Suprapubic skin (tissue), 4 donors: ENCODE measurements around the gene PPP2R2B. TPM values are rescaled to one million over a fixed set of nuclear protein-coding genes. Genes with fewer than 3 reads are reported as not detected.

Experiments
- DNase-seq, 2 donors: peaks; one replicate each; pipeline ENCODE4 v3.0.0-alpha.2; 2019; ENCODE audit warnings: low spot score in 2 of 2
- H3K27ac ChIP-seq: fragments of 200-600 bp; sonication (generic); one replicate; pipeline ENCODE4 v1.5.1; 2019
- H3K27me3 ChIP-seq: fragments of 200-600 bp; sonication (generic); one replicate; pipeline ENCODE4 v1.5.1; 2019
- H3K36me3 ChIP-seq: fragments of 200-600 bp; sonication (generic); one replicate; pipeline ENCODE4 v1.5.1; 2019
- H3K4me1 ChIP-seq: fragments of 200-600 bp; sonication (generic); one replicate; pipeline ENCODE4 v1.5.1; 2019
- H3K4me3 ChIP-seq: fragments of 200-600 bp; sonication (generic); one replicate; pipeline ENCODE4 v1.5.1; 2019; ENCODE audit warnings: mild to moderate bottlenecking
- H3K9me3 ChIP-seq: fragments of 200-600 bp; sonication (generic); one replicate; pipeline ENCODE4 v1.5.1; 2019
- EP300 ChIP-seq: sonication (generic); formaldehyde crosslinking; IDR thresholded peaks from one replicate; pipeline ENCODE4 v1.6.1; 2017; ENCODE audit warnings: antibody characterized with exemption
- POLR2A ChIP-seq, 2 donors: fragments of 450-650 bp; IDR thresholded peaks; one replicate each; pipeline ENCODE4 v1.6.1; 2017; ENCODE audit warnings: antibody characterized with exemption in 2 of 2, mild to moderate bottlenecking in 2 of 2, moderate library complexity in 2 of 2
- POLR2AphosphoS5 ChIP-seq, 3 donors: sonication (generic); formaldehyde crosslinking; IDR thresholded peaks; one replicate each; pipeline ENCODE4 v1.6.1; 2017; ENCODE audit warnings: antibody characterized with exemption in 3 of 3
- WGBS: methylation state at CpG from one replicate; pipeline ENCODE4 v1.1.5; 2018; 5-methylcytosine and 5-hydroxymethylcytosine counted together
- total RNA-seq, 4 donors: library from RNA; depleted of rRNA; stranded (reverse); fragments of >200 nt; gene quantifications; one replicate each; pipeline ENCODE4 v1.1.0, GENCODE V29; 2016
- TF ChIP-seq, protein P1 (sequence below), 2 donors: fragments of 200-600 bp in 1 of 2; fragments of 450-650 bp in 1 of 2; sonication (generic) in 1 of 2; IDR thresholded peaks; one replicate each; pipeline ENCODE4 v1.5.1; 2016 to 2019; ENCODE audit warnings: antibody characterized with exemption in 2 of 2, mild to moderate bottlenecking in 1 of 2, moderate library complexity in 1 of 2

The PPP2R2B gene
- total RNA-seq, 4 donors from 2014 or later, result 1.2 to 6.4 (median 3.8) TPM

DNA sequence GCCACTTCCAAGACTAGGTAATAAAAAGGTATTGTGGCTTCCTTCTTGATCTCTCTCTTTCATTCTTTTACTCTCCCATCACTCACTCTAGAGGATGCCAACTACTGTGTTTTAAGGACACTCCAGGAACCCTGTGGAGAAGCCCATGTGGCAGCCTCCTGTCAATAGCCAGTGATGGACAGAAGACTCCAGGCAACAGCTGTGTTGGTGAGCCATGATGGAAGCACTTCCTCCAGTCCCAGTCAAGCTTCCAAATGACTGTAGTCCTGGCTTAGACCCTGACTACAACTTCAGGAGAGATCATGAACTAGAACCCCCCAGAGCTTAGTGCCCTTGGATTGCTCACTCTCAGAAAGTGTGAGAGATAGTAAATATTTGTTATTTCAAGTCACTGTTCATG is 123.9 kb downstream of the PPP2R2B start:
- no peaks in the 10 kb centered on the region for H3K9me3 ChIP-seq
- no peak for DNase-seq
- no peaks in the 10 kb centered on the region for H3K36me3 ChIP-seq
- H3K4me3 ChIP-seq, result no peak overlapping the region
- no peak overlapping the region for H3K27ac ChIP-seq
- H3K4me1 ChIP-seq, result no peaks in the 10 kb centered on the region
- TF ChIP-seq, protein P1, sequence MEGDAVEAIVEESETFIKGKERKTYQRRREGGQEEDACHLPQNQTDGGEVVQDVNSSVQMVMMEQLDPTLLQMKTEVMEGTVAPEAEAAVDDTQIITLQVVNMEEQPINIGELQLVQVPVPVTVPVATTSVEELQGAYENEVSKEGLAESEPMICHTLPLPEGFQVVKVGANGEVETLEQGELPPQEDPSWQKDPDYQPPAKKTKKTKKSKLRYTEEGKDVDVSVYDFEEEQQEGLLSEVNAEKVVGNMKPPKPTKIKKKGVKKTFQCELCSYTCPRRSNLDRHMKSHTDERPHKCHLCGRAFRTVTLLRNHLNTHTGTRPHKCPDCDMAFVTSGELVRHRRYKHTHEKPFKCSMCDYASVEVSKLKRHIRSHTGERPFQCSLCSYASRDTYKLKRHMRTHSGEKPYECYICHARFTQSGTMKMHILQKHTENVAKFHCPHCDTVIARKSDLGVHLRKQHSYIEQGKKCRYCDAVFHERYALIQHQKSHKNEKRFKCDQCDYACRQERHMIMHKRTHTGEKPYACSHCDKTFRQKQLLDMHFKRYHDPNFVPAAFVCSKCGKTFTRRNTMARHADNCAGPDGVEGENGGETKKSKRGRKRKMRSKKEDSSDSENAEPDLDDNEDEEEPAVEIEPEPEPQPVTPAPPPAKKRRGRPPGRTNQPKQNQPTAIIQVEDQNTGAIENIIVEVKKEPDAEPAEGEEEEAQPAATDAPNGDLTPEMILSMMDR (IDR thresholded peaks at IDR 0.05), result no peak
- TF ChIP-seq POLR2A (IDR thresholded peaks at IDR 0.05) (no peak), POLR2AphosphoS5 (IDR thresholded peaks at IDR 0.05) (no peak), EP300 (no peak)
- no peaks in the 10 kb centered on the region for H3K27me3 ChIP-seq

DNA sequence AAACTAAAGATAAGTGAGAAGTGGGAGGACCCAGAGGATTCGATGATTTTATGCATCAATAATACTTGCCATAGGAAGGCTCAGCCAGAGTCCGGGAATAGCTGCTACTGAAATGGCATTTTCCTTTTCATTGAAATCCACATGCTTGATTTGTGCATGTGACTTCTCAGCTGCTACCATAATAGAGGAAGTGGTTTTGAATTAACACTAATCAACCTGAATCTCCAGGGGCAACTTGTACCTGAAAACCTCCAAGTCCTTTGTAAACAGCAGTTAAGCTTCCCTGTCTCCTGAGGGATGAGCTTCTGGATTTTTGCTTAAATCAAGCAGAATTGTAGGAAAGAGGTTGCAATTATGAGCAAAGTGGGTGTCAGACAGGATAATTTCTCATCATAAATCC is 124.9 kb downstream of the PPP2R2B start:
- no peaks in the 10 kb centered on the region for H3K4me1 ChIP-seq
- no peaks in the 10 kb centered on the region for H3K27me3 ChIP-seq
- no peaks in the 10 kb centered on the region for H3K36me3 ChIP-seq
- no peak for DNase-seq
- no peak overlapping the region for H3K27ac ChIP-seq
- no peaks in the 10 kb centered on the region for H3K9me3 ChIP-seq
- H3K4me3 ChIP-seq, result no peak overlapping the region
- 67% methylated on average over 2 of the region's 2 CpGs for WGBS
- TF ChIP-seq POLR2A (IDR thresholded peaks at IDR 0.05), result no peak
- no peak for TF ChIP-seq POLR2AphosphoS5 (IDR thresholded peaks at IDR 0.05)
- TF ChIP-seq, protein P1 (IDR thresholded peaks at IDR 0.05), result no peak
- no peak for TF ChIP-seq EP300

- no peak overlapping the region for H3K27ac ChIP-seq
- H3K4me3 ChIP-seq, result no peak overlapping the region
- H3K9me3 ChIP-seq, result no peaks in the 10 kb centered on the region
- H3K36me3 ChIP-seq, result no peaks in the 10 kb centered on the region
- H3K4me1 ChIP-seq, result no peaks in the 10 kb centered on the region
- no peak for DNase-seq
- TF ChIP-seq POLR2AphosphoS5 (IDR thresholded peaks at IDR 0.05) (no peak), POLR2A (IDR thresholded peaks at IDR 0.05) (no peak), EP300 (no peak)
- TF ChIP-seq, protein P1 (IDR thresholded peaks at IDR 0.05), result no peak
- H3K27me3 ChIP-seq, result no peaks in the 10 kb centered on the region
- 70% methylated on average over 3 of the region's 3 CpGs for WGBS
These were observed 126.7 kb downstream of the PPP2R2B start for GRCh38 chr5:146751781-146752401.

- no peak for TF ChIP-seq POLR2A (IDR thresholded peaks at IDR 0.05)
- TF ChIP-seq POLR2AphosphoS5 (IDR thresholded peaks at IDR 0.05), result no peak
- TF ChIP-seq EP300, result no peak
- TF ChIP-seq, protein P1 (IDR thresholded peaks at IDR 0.05), result no peak
- DNase-seq, result no peak
- Histone ChIP-seq H3K9me3 (no peaks in the 10 kb centered on the region), H3K4me1 (no peaks in the 10 kb centered on the region), H3K4me3 (no peak overlapping the region), H3K27ac (no peak overlapping the region), H3K36me3 (no peaks in the 10 kb centered on the region), H3K27me3 (no peaks in the 10 kb centered on the region)
- WGBS, result 76% methylated on average over 3 of the region's 3 CpGs
These were observed 127.5 kb downstream of the PPP2R2B start for GRCh38 chr5:146751054-146751453.

- no peak for DNase-seq
- no peaks in the 10 kb centered on the region for H3K4me1 ChIP-seq
- no peak overlapping the region for H3K27ac ChIP-seq
- TF ChIP-seq EP300 (no peak), POLR2A (IDR thresholded peaks at IDR 0.05) (no peak), POLR2AphosphoS5 (IDR thresholded peaks at IDR 0.05) (no peak)
- TF ChIP-seq, protein P1 (IDR thresholded peaks at IDR 0.05), result no peak
- no peaks in the 10 kb centered on the region for H3K36me3 ChIP-seq
- no peaks in the 10 kb centered on the region for H3K27me3 ChIP-seq
- no peaks in the 10 kb centered on the region for H3K9me3 ChIP-seq
- WGBS, result 91% methylated on average over 1 of the region's 1 CpG
- no peak overlapping the region for H3K4me3 ChIP-seq
These were observed 130.0 kb downstream of the PPP2R2B start for GRCh38 chr5:146748533-146748932.
